CD4-positive, alpha-beta T cell treated with Interleukin-17A for 1 hour (primary cell): ENCODE results near the gene ZBED4.
"Not testable (repeated sequence)": the region's sequence is repeated elsewhere in the genome, so short reads cannot be mapped to it uniquely, and the experiment has no call there.

Source experiments
- DNase-seq: peaks from one replicate; pipeline ENCODE4 v3.0.0-alpha.2; 2020

Gene ZBED4

GRCh38 chr22:49827853-49828598, 25.6 kb upstream of the ZBED4 start, which contains the start of gene BRD1:
TSS of gene BRD1 (minus strand) at chr22:49827873. CDS start at chr22:49824317, 3,556 bp downstream.
- DNase-seq: peak; percentile 49

DNA sequence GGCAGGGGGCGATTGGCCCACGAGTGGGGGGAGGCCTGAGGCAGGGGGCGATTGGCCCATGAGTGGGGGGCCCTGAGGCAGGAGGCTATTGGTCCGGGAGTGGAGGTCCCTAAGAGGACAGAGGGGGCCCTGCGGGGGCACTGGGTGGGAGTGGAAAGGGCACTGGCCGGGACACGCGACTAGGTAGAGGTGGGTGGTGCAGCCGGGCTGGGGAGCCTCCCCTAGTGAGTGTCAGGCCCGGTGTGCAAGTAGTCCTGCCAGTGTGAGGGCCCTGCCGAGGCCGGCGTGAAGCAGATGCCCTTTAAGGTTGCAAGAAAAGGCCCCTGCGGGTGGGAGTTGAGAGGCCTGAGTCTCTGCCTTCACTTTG, 25.1 kb upstream of the ZBED4 start:
- DNase-seq: no peak

- DNase-seq: no peak
Measured at GRCh38 chr22:49829044-49829853, 24.4 kb upstream of the ZBED4 start.

DNA sequence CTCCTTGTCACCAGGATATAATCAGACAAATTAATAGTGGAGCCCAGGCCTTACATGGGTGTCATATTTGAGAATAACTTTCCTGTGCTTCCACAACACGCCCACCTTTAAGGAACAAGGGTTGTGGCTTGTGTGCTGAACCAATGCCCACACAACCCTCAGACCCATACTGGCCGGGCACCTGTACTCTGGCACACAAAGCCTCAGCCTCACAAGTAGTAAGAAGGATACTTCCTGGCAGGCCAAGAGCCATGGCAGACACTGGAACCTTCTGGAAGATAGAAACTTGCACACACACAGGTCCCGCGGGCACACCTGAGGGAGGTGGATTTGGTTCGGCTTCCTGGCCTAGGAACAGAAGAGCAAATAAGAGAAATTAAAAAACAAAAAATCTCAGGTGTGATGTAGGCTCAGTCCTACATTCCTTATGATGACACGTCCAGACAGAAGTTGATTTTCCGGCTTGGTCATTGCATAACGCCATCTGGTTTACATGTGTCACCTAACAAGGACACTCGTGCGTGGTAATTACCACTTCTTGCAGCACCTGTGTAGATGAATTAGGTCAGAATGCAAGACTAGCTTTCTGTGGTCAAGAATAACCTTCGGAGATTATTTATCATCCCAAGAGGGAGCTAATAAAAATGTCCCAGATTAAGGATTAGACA, 20.2 kb upstream of the ZBED4 start:
- no peak for DNase-seq

DNA sequence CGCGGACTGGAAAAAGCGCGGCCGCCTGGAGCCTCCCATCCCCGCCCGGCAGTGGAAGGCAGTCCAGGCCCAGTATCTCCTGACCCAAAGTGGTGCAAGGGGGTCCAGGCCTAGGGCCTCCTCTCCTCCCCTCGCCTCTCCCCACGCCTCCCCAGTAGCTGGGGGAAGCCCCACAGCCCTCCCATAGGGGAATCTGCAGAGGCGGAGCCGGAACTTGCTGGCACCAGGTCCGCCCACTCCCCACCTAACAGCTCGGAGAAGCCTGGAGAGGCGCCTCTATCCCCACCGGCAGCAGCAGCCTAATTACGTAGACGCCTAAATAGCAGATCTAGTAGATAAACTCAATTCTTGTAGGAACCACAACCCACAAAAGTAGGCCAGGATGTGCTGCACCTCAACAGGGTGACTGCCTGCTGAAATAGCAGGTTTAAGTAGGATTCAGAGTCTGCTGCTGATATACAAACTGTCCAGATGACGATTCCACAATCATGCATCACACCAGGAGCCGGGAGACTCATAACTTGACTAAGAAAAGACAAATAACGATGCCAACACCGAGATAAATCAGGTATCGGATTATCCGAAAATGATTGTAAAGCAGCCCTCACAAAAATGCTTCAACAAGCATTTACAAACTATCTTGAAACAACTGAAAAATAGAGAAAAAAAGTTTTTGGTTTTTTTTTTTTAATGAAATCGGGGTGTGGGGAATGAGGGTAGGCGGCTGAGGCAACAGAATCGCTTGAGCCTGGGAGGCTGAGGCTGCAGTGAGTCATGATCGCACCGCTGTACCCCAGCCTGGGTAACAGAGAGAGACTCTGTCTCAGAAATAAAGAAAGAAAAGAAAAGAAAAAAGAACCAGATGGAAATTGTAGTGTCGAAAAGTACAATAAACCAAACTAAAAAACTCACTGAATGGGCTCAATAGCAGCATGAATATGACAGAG, 14.6 kb upstream of the ZBED4 start:
- DNase-seq: peak; percentile 96

GRCh38 chr22:49845241-49845640, 8.4 kb upstream of the ZBED4 start:
- no peak for DNase-seq

- no peak for DNase-seq
Measured at GRCh38 chr22:49845666-49846459, 7.8 kb upstream of the ZBED4 start.

- DNase-seq: no peak
Measured at GRCh38 chr22:49847751-49848689, 5.6 kb upstream of the ZBED4 start.

DNA sequence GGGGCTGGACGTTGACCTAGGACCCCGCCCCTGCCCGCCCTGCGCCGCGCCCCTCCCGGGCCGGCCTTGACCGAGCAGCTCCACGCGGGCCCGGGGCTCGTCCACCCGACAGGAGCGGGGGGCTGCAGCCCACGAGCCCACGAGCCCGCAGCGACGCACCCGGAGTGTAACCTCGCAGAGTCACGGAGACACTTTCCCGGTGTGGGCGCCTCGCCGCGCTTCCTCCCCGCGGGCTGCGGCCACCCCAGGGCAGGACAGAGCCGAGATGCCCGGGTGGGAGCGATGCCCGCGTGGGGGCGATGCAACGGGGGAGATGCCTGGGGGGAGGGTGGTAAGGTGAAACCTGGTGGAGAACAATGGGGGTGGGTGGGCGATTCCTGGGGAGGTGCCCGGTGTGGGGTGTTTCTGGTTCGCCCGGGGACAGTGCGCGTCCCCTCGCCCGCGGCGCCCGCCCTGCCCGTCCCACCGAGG, 4.9 kb upstream of the ZBED4 start:
- no peak for DNase-seq

GRCh38 chr22:49849161-49850020, 4.3 kb upstream of the ZBED4 start:
- no peak for DNase-seq

DNA sequence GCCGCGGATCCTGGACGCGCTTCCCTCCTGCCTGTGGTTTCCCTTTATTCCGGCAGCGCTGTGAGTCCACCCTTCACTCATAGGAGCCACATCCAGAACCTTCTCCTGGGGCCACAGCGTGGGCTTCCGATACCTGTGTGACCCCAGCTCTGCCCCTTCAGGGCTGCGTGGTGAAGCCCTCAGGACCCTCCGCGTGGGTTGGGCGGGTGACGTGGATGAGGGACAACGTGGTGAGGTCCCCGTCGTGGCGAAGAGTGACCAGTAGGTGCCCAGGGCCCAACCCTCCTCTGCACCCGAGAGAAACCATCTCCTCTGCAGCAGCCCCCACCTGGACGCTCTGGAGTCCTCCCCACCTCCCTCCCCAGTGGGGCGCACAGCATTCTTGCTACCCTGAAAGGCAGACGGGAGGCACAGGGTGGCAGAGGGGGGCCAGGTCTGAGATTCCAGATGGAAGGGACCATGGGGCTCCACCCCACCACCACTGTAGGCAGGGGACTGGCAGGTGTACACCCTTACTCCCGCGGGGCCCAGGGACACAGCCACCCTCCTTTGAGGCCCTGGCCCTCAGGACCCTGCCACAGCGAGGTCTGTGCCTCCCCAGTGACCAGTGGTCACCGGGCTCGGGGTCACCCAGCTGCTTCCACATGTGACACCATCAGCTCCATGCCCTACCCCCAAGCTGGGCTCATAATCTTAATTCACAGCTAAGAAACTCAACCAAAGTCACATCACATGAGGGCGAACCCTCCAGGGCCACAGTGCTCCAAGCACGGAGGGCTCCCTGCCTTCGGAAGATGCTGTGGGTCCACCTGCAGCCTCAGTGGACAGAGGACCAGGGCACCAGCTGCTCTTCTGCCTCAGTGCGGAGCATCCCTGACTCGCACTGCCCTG, 3.4 kb upstream of the ZBED4 start:
- DNase-seq: no peak

DNA sequence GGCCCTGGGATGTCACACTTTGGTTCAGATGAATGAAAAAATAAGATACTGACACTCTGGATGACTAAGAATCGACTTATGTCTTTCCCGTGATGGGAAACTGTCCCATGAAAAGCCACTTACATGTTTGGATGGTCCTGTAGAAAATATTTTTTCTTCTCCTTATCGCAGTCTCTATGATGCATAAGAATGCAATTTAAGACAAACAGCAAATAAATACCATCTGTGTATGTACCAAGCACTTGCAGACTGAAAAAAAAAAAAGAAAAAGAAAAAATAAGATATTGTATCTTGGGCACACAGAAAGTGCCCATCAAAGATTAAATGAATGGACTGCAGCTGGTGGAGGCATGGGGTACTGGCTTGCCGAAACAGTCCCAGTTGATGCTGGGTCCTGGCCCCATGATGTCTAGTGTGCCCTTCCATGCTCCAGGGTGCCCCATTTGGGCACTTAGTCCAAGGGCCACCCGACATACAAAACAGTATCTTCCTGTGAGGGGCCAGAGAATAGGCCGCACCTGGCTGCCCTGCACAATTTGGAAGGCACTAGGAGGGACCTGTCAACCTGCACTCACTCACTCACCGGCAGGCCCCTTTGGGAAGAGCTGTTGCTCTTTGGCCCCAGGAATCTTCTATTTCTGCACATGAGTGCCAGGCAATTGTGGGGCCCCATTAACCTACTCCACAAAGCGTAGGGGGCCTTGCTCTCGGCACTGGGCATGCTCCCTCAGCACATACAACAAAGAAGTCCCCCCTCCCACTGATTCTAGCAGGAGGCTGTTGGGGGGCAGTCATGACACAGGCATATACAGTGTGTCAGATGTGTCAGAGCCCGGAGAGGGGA, 2.5 kb upstream of the ZBED4 start:
- DNase-seq: no peak

GRCh38 chr22:49852568-49852897, 1.1 kb upstream of the ZBED4 start:
- not testable (repeated sequence) for DNase-seq

DNA sequence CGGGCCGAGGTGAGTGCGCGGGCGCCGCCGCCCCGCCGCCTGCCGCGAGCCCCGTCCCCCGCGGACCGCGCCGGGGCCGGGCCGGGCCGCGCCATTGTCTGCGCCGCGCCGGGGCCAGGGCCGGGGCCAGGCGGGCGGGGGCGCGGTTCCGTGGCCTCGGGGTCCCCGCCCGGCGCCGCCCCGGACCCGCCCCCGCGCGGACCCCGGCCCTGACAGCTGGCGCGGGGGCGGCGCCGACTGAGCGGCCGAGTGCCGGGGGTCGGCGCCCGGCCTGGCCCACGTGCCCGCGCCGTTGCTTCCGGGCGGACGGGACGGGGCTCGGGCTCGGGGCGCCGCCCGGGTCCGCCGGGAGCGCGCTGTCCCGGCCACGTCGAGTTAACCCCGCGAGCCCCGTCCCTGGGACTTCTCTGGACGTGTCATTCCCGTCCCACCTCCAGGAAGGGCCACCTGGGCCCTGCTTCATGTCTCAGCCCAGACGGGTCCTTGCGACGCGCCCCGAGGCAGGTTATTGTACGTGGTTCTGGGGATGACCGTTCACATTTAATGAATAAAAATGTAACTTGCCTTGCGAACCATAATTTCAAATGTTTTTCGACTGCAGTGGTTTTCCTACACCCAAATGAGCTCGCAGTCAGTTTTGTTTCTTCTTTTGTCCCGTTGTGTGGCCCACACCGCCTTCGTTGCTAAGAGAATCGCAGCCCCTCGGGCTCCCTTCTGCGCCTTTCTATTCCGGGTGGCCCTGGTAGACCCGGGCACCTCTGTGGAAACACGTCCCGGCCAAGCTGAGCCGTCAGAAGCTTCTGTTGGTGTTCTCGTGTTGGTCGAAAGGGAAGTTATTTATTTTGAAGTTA, 562 bp downstream of the ZBED4 start:
- peak; percentile 40 for DNase-seq

- DNase-seq: peak; percentile 31
Measured at GRCh38 chr22:49855251-49855911, 1.7 kb downstream of the ZBED4 start.

GRCh38 chr22:49856343-49856742, 2.7 kb downstream of the ZBED4 start:
- DNase-seq: no peak
